Measurements from ENCODE around the gene MTMR11. TPM values are rescaled to one million over a fixed set of nuclear protein-coding genes. Genes with fewer than 3 reads are reported as not detected.

Gene MTMR11
- total and polyA plus RNA-seq, 2 of the 8 experiments (the other 6 are each of a cell fraction or from before 2014, with no cell fraction given): 3.7 to 4.8 TPM

- TF ChIP-seq SP4 (IDR thresholded peaks at IDR 0.05; ENCODE audit: low read length): no peak; the same call in 1 of the 2 replicates
- no peak for TF ChIP-seq SAP30 (IDR thresholded peaks at IDR 0.05; ENCODE audit: insufficient read depth, insufficient replicate concordance, low read length)
- no peak; the same call in 1 of the 2 replicates for TF ChIP-seq EGR1 (IDR thresholded peaks at IDR 0.05; ENCODE audit: borderline replicate concordance, low read depth, low read length)
- TF ChIP-seq BACH1 (IDR thresholded peaks at IDR 0.05; ENCODE audit: low read length): no peak
- no peak; the same call in 1 of the 2 replicates for TF ChIP-seq PHF8 (conservative IDR thresholded peaks at IDR 0.05; ENCODE audit: low read depth, low read length)
- TF ChIP-seq CEBPB (IDR thresholded peaks at IDR 0.05; ENCODE audit: low read depth, low read length): no peak
- no peak for TF ChIP-seq POU5F1 (IDR thresholded peaks at IDR 0.05; ENCODE audit: low read depth, low read length)
- no peak for TF ChIP-seq ZNF274 (IDR thresholded peaks at IDR 0.05; ENCODE audit: borderline replicate concordance, extremely low read depth, low read length)
- no peak for TF ChIP-seq ATF3 (IDR thresholded peaks at IDR 0.05; ENCODE audit: insufficient read depth, low read depth, low read length)
- peak; percentile 77 for TF ChIP-seq TEAD4 (IDR thresholded peaks at IDR 0.05; ENCODE audit: low read depth, low read length)
- TF ChIP-seq TCF12 (IDR thresholded peaks at IDR 0.05; ENCODE audit: low read depth, low read length): no peak
- TF ChIP-seq KDM1A (IDR thresholded peaks at IDR 0.05; ENCODE audit: borderline replicate concordance, low read length): no peak
- TF ChIP-seq HDAC2 (IDR thresholded peaks at IDR 0.05; ENCODE audit: borderline replicate concordance in 1 of 2, low read depth in 2 of 2, low read length in 2 of 2): no peak
- peak; percentile 50 to 61; a peak in 3 of 4 replicates for TF ChIP-seq RAD21 (IDR thresholded peaks at IDR 0.05 in 1 of 2, conservative IDR thresholded peaks at IDR 0.05 in 1 of 2; ENCODE audit: low read depth in 2 of 2, low read length in 2 of 2)
- TF ChIP-seq EZH2 (IDR thresholded peaks at IDR 0.05; ENCODE audit: low read depth, low read length, severe bottlenecking): no peak
- peak; percentile 91 for TF ChIP-seq YY1 (IDR thresholded peaks at IDR 0.05; ENCODE audit: low read depth, low read length)
- TF ChIP-seq TAF7 (optimal IDR thresholded peaks at IDR 0.05; ENCODE audit: borderline replicate concordance, low read depth, low read length): peak; percentile 15
- no peak for TF ChIP-seq NANOG (IDR thresholded peaks at IDR 0.05; ENCODE audit: insufficient read depth, low read depth, low read length, poor library complexity, severe bottlenecking)
- TF ChIP-seq EP300 (IDR thresholded peaks at IDR 0.05; ENCODE audit: borderline replicate concordance in 1 of 2, low read depth in 2 of 2, low read length in 2 of 2): 0 out of 3 replicates have a peak, but pooled peaks of 1 of the 2 experiments have one; percentile 68
- no peak for TF ChIP-seq BRCA1 (IDR thresholded peaks at IDR 0.05; ENCODE audit: low read depth, low read length)
These were observed 48.3 kb downstream of the MTMR11 start (continued) for GRCh38 chr1:149888247-149888998.

All from H1 (cell line).